ENCODE data around the gene RNF207. TPM values are rescaled to one million over a fixed set of nuclear protein-coding genes. Genes with fewer than 3 reads are reported as not detected.

Gene RNF207
- polyA plus RNA-seq, 3 donors = 0.10 to 7.7 TPM; not detected in 1

DNA sequence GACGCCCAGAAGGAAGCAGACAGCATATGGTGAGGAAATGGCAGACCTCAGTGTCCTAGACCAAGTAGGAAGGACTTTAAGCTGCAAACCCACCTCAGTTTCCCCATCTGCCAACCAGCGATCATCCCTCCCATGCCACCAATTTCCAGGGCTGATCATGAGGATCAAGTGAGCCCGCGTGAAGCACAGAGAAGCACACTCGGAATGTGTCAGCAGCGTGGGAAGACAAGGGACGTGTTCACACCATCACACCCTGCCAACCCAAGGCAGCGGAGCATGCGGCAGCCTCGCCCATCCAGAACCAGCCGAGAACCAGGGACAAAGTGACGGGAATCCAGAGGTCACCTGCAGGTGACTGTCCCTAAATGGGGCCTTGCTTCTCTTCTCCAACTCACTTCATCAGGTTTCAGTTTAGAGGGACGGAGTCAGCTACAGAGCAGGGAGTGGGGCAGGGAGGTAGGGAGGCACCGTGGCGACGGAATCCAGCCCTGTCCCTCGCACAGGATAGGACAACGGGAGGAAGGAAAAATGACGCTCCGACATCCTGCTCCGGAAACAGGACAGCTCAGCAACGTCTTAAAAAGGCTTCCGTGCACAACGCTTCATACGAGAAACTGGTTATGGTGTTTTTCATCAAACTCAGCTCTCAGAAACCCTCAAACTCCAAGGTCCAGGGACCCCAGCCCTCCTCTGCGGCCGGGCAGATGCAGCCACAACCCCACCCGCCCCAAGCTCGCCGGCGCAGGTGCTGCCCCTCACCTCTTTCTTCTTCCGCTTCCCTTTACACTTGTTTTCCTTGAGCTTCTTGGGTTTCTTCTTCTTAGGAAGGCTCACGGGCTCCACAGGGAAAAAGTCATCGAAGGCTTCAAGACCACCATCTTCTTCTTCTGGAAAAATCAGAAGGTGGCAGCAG is 38.3 kb upstream of the RNF207 start:
- Mint-ChIP-seq H3K4me1 (peaks cover 9% of the 10 kb centered on the region), H3K27me3 (ENCODE audit: low read depth in 3 of 3) (peaks cover 5 to 30% (median 9%) of the 10 kb centered on the region in 3 donors), H3K4me3 (peak overlapping the region in 1 of 2 donors; percentile 6), H3K9me3 (peaks cover 0 to 2% (median 0%) of the 10 kb centered on the region in 7 donors), H3K27ac (no peak overlapping the region), H3K36me3 (no peaks in the 10 kb centered on the region)
- no peaks in the 10 kb centered on the region for H3K36me3 ChIP-seq (replicated peaks in 1 of 2; ENCODE audit: control insufficient read depth in 1 of 2, insufficient read depth in 2 of 2, low read length in 2 of 2)
- no peaks in the 10 kb centered on the region for H3K79me2 ChIP-seq (ENCODE audit: insufficient read depth, low read length)
- no peaks in the 10 kb centered on the region for H3K27me3 ChIP-seq (ENCODE audit: control insufficient read depth in 2 of 2, insufficient read depth in 2 of 2, low read length in 2 of 2)
- DNase-seq = no peak
- H3K4me2 ChIP-seq (replicated peaks; ENCODE audit: extremely low read depth, low read length, poor library complexity, severe bottlenecking) = no peak overlapping the region
- TF ChIP-seq, protein P1, sequence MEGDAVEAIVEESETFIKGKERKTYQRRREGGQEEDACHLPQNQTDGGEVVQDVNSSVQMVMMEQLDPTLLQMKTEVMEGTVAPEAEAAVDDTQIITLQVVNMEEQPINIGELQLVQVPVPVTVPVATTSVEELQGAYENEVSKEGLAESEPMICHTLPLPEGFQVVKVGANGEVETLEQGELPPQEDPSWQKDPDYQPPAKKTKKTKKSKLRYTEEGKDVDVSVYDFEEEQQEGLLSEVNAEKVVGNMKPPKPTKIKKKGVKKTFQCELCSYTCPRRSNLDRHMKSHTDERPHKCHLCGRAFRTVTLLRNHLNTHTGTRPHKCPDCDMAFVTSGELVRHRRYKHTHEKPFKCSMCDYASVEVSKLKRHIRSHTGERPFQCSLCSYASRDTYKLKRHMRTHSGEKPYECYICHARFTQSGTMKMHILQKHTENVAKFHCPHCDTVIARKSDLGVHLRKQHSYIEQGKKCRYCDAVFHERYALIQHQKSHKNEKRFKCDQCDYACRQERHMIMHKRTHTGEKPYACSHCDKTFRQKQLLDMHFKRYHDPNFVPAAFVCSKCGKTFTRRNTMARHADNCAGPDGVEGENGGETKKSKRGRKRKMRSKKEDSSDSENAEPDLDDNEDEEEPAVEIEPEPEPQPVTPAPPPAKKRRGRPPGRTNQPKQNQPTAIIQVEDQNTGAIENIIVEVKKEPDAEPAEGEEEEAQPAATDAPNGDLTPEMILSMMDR (IDR thresholded peaks at IDR 0.05) = no peak
- WGBS (ENCODE audit: insufficient coverage) = 76% methylated on average over 26 of the region's 34 CpGs
- H3K27ac ChIP-seq (ENCODE audit: low read depth in 1 of 2, low read length in 2 of 2) = no peak overlapping the region
- no peaks in the 10 kb centered on the region for H3K9me3 ChIP-seq (replicated peaks in 1 of 2; ENCODE audit: control insufficient read depth in 1 of 2, insufficient read depth in 1 of 2, low read length in 2 of 2)
- intact Hi-C loops (cut with micrococcal nuclease) = no loop called here
- no peak overlapping the region for H3K9ac ChIP-seq (ENCODE audit: insufficient read depth, low read length, poor library complexity, severe bottlenecking)
- no peak overlapping the region for H3K4me3 ChIP-seq (replicated peaks in 1 of 3; ENCODE audit: low read depth in 2 of 3, low read length in 3 of 3)
- no peak overlapping the region for H2AFZ ChIP-seq (ENCODE audit: insufficient read depth, low read depth, low read length, poor library complexity, severe bottlenecking)
- H3K4me1 ChIP-seq (ENCODE audit: control insufficient read depth in 1 of 2, insufficient read depth in 2 of 2, low read length in 2 of 2) = peaks cover 11 to 15% of the 10 kb centered on the region in 2 donors
- no peaks in the 10 kb centered on the region for H4K20me1 ChIP-seq (ENCODE audit: insufficient read depth, low read length)

DNA sequence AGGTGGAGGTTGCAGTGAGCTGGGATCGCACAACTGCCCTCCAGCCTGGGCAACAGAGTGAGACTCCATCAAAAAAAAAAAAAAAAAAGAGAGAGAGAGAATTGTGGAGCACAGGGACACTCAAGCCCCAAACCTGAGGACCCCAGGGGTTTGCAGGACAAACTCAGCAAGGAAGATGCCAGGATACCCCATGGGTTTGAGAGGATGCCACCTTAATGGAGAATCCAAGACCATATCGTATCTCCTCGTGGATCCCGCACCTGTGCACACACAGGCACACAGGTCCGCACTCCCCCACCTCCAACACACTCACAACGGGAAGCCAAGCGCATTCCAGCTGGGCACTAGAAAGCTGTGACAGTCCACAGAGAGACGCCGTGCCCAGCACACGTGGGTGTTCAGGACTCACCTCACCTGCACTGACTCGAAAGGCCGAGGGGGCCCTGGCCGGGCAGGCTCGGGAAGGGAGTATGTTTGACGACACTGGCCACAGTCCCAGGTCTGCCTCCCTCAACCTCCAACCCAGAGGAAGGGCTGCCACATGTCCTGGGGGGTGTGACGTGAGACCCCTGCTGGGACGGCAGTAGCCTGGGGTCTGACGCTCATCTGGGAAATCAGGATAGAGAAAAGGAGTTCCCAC is 36.9 kb upstream of the RNF207 start:
- peaks cover 5 to 22% (median 10%) of the 10 kb centered on the region in 3 donors for H3K27me3 Mint-ChIP-seq (ENCODE audit: low read depth in 3 of 3)
- no peaks in the 10 kb centered on the region for H3K36me3 ChIP-seq (replicated peaks in 1 of 2; ENCODE audit: control insufficient read depth in 1 of 2, insufficient read depth in 2 of 2, low read length in 2 of 2)
- no peaks in the 10 kb centered on the region for H3K9me3 ChIP-seq (replicated peaks in 1 of 2; ENCODE audit: control insufficient read depth in 1 of 2, insufficient read depth in 1 of 2, low read length in 2 of 2)
- H3K27me3 ChIP-seq (ENCODE audit: control insufficient read depth in 2 of 2, insufficient read depth in 2 of 2, low read length in 2 of 2) = peaks cover 0 to 2% of the 10 kb centered on the region in 2 donors
- no peaks in the 10 kb centered on the region for H3K36me3 Mint-ChIP-seq
- no peak overlapping the region for H3K27ac Mint-ChIP-seq
- peaks cover 11 to 15% of the 10 kb centered on the region in 2 donors for H3K4me1 ChIP-seq (ENCODE audit: control insufficient read depth in 1 of 2, insufficient read depth in 2 of 2, low read length in 2 of 2)
- no peak overlapping the region for H3K27ac ChIP-seq (ENCODE audit: low read depth in 1 of 2, low read length in 2 of 2)
- no peak overlapping the region for H3K4me3 Mint-ChIP-seq
- H3K9ac ChIP-seq (ENCODE audit: insufficient read depth, low read length, poor library complexity, severe bottlenecking) = no peak overlapping the region
- no peak overlapping the region for H2AFZ ChIP-seq (ENCODE audit: insufficient read depth, low read depth, low read length, poor library complexity, severe bottlenecking)
- peaks cover 0 to 6% (median 0%) of the 10 kb centered on the region in 7 donors for H3K9me3 Mint-ChIP-seq
- H3K4me1 Mint-ChIP-seq = peaks cover 9% of the 10 kb centered on the region
- no peak overlapping the region for H3K4me3 ChIP-seq (replicated peaks in 1 of 3; ENCODE audit: low read depth in 2 of 3, low read length in 3 of 3)
- no peak overlapping the region for H3K4me2 ChIP-seq (replicated peaks; ENCODE audit: extremely low read depth, low read length, poor library complexity, severe bottlenecking)
- H4K20me1 ChIP-seq (ENCODE audit: insufficient read depth, low read length) = no peaks in the 10 kb centered on the region
- no peaks in the 10 kb centered on the region for H3K79me2 ChIP-seq (ENCODE audit: insufficient read depth, low read length)
- intact Hi-C loops (cut with micrococcal nuclease) = no loop called here
- TF ChIP-seq, protein P1 (IDR thresholded peaks at IDR 0.05) = no peak
- WGBS (ENCODE audit: insufficient coverage) = 94% methylated on average over 11 of the region's 18 CpGs
- no peak for DNase-seq
